Fibroblast of lung (primary cell): ENCODE measurements around the gene TMC6.
"Not testable (repeated sequence)": the region's sequence is repeated elsewhere in the genome, so short reads cannot be mapped to it uniquely, and the experiment has no call there.

Experiments used
- CTCF ChIP-seq, 2 donors: IDR thresholded peaks in 1 of 2; conservative IDR thresholded peaks in 1 of 2; 1 replicate in 1 of 2; 2 replicates in 1 of 2; pipeline ENCODE4 v1.5.1; 2011 to 2012; ENCODE audit warnings: low read length in 2 of 2, control low read depth in 1 of 2, inconsistent platforms in 1 of 2, low read depth in 1 of 2, mild to moderate bottlenecking in 1 of 2
- EZH2 ChIP-seq: IDR thresholded peaks from 2 replicates; pipeline ENCODE4 v1.5.1; 2012; ENCODE audit warnings: low read length, control low read depth, mild to moderate bottlenecking; ENCODE audit errors: missing control alignments

GRCh38 chr17:78139861-78140168 is 11.3 kb upstream of the TMC6 start:
- not testable (repeated sequence) for TF ChIP-seq CTCF (conservative IDR thresholded peaks at IDR 0.05 in 1 of 2, IDR thresholded peaks at IDR 0.05 in 1 of 2; ENCODE audit: low read depth in 1 of 2, low read length in 2 of 2); EZH2
